T-helper 1 cell treated with Interleukin-12 subunit alpha and Interleukin-12 subunit beta and Interleukin-4 antibody, amounts not matched to agents 30 ng/mL and 1 ng/mL, for 36 hours (primary cell): ENCODE results near the gene DLG1. TPM values are rescaled to one million over a fixed set of nuclear protein-coding genes. Genes with fewer than 3 reads are reported as not detected.

ENCODE experiments used
- intact Hi-C: fragments of 100-400 bp; cut with micrococcal nuclease; formaldehyde crosslinking; loops from one replicate; pipeline ENCODE4 v1.15.1; 2024
- total RNA-seq: library from RNA; stranded (reverse); gene quantifications from 2 replicates; pipeline ENCODE4 v1.2.3, GENCODE V29; 2022

DLG1 gene
- total RNA-seq, 1 donor from 2014 or later: 82.3 TPM

- intact Hi-C loops: no loop called here
These were observed 114.8 kb downstream of the DLG1 start for GRCh38 chr3:197183582-197183981.

GRCh38 chr3:197181741-197182140 is 116.7 kb downstream of the DLG1 start:
- intact Hi-C loops: no loop called here

GRCh38 chr3:197178998-197179397 is 119.4 kb downstream of the DLG1 start:
- intact Hi-C loops: no loop called here

GRCh38 chr3:197175503-197175902 is 122.9 kb downstream of the DLG1 start:
- intact Hi-C loops: no loop called here

- intact Hi-C loops: no loop called here
These were observed 123.5 kb downstream of the DLG1 start for GRCh38 chr3:197174927-197175326.

- intact Hi-C loops: no loop called here
These were observed 124.8 kb downstream of the DLG1 start for GRCh38 chr3:197173620-197174019.

- intact Hi-C loops: loop anchor here (1.0 kb wide), 1 partner anchor 46 kb away; no protein-coding TSS in a partner anchor
These were observed 126.8 kb downstream of the DLG1 start for GRCh38 chr3:197171481-197172067.

- intact Hi-C loops: no loop called here
These were observed 129.4 kb downstream of the DLG1 start for GRCh38 chr3:197169028-197169427.

- intact Hi-C loops: no loop called here
These were observed 129.8 kb downstream of the DLG1 start for GRCh38 chr3:197168606-197169005.

- intact Hi-C loops: no loop called here
These were observed 130.3 kb downstream of the DLG1 start for GRCh38 chr3:197168063-197168462.

GRCh38 chr3:197167549-197167948 is 130.9 kb downstream of the DLG1 start:
- intact Hi-C loops: no loop called here

- intact Hi-C loops: no loop called here
These were observed 132.5 kb downstream of the DLG1 start for GRCh38 chr3:197165890-197166289.

- intact Hi-C loops: no loop called here
These were observed 143.4 kb downstream of the DLG1 start for GRCh38 chr3:197155046-197155445.

- intact Hi-C loops: no loop called here
These were observed 146.8 kb downstream of the DLG1 start for GRCh38 chr3:197151580-197151979.

- intact Hi-C loops: no loop called here
These were observed 148.9 kb downstream of the DLG1 start for GRCh38 chr3:197149528-197149927.

- intact Hi-C loops: no loop called here
These were observed 154.2 kb downstream of the DLG1 start for GRCh38 chr3:197144188-197144587.

GRCh38 chr3:197139586-197139985 is 158.8 kb downstream of the DLG1 start:
- intact Hi-C loops: no loop called here

GRCh38 chr3:197137751-197138150 is 160.7 kb downstream of the DLG1 start:
- intact Hi-C loops: no loop called here

- intact Hi-C loops: no loop called here
These were observed 161.7 kb downstream of the DLG1 start for GRCh38 chr3:197136744-197137143.

GRCh38 chr3:197135212-197135611 is 163.2 kb downstream of the DLG1 start:
- intact Hi-C loops: no loop called here

- intact Hi-C loops: no loop called here
These were observed 165.4 kb downstream of the DLG1 start for GRCh38 chr3:197132916-197133530.

- intact Hi-C loops: no loop called here
These were observed 172.8 kb downstream of the DLG1 start for GRCh38 chr3:197125636-197126035.

- intact Hi-C loops: no loop called here
These were observed 173.7 kb downstream of the DLG1 start for GRCh38 chr3:197124713-197125112.
